ENCODE data around the gene SPRY4. TPM values are rescaled to one million over a fixed set of nuclear protein-coding genes. Genes with fewer than 3 reads are reported as not detected.

SPRY4 gene
- total and polyA plus RNA-seq, 2 of the 13 experiments (the other 11 are each of a cell fraction or from before 2014, with no cell fraction given), result 8.9 to 17.8 TPM

DNA sequence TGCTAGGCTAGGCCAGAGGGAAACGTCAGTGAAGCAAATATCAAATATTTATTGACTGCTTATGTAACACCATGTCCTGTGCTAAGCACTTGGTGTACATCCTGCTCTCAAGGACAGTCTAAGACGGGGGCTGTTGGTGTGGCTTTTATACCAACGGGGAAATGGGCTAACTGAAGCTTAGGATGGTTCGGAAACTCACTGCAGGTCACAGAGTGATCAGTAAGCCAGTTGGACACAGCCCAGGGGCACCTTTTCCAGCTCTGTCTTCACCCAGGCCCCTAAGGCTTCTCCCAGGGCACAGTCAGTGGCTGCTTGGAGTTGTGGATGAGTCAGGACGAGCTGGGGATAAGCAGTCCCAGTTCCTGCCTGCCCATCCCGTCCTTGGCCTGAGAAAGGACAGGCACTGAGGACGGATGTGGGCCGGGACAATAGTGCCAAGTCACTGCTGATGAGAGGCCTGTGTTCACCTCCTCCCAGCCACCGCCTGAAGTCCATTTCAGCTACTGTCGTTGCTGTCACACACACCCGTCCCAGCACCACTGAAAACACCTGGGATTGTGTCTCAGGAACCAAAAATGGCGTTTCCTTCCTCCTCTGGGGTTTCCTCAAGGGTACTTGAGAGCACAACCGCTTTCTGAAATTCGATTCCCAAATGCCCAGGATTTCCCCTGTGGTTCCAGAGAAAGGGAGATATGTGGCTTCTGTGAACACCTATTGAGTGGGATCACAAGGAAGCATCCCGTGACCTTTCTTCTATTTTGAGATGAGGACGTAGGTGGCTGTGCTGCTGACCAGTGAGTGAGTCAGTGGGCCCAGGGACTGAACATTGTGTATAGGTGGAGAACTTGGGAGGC, 17.5 kb upstream of the SPRY4 start (continued):
- TF ChIP-seq FOXP1 (IDR thresholded peaks at IDR 0.05), result no peak
- peak; percentile 19; the same call in 1 of the 2 replicates for TF ChIP-seq FOXP1 (CRISPR knock-in tag; IDR thresholded peaks at IDR 0.05)
- peak; percentile 48 to 63; a peak in 2 of 4 replicates for TF ChIP-seq POLR2A (IDR thresholded peaks at IDR 0.05; ENCODE audit: insufficient read depth in 1 of 2, low read depth in 2 of 2, low read length in 2 of 2)
- peak; percentile 46; the same call in 1 of the 2 replicates for TF ChIP-seq HNF4A (CRISPR knock-in tag; IDR thresholded peaks at IDR 0.05)
- no peak for TF ChIP-seq NONO (IDR thresholded peaks at IDR 0.05)
- no peak for TF ChIP-seq NONO (CRISPR knock-in tag; conservative IDR thresholded peaks at IDR 0.05)
- TF ChIP-seq ZNF724P (CRISPR knock-in tag; IDR thresholded peaks at IDR 0.05; ENCODE audit: borderline replicate concordance), result no peak
- TF ChIP-seq, protein P1, sequence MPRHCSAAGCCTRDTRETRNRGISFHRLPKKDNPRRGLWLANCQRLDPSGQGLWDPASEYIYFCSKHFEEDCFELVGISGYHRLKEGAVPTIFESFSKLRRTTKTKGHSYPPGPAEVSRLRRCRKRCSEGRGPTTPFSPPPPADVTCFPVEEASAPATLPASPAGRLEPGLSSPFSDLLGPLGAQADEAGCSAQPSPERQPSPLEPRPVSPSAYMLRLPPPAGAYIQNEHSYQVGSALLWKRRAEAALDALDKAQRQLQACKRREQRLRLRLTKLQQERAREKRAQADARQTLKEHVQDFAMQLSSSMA (CRISPR knock-in tag; IDR thresholded peaks at IDR 0.05), result 0 out of 2 replicates have a peak, but pooled peaks have one; percentile 52
- TF ChIP-seq NFKB2 (CRISPR knock-in tag; IDR thresholded peaks at IDR 0.05; ENCODE audit: borderline replicate concordance), result no peak
- no peak for TF ChIP-seq TBL1XR1 (IDR thresholded peaks at IDR 0.05; ENCODE audit: borderline replicate concordance, low read length, partially characterized antibody)
- peak; percentile 68 for TF ChIP-seq MED1 (CRISPR knock-in tag; IDR thresholded peaks at IDR 0.05)
- peak; percentile 78; the same call in 1 of the 2 replicates for TF ChIP-seq ZBTB38 (CRISPR knock-in tag; IDR thresholded peaks at IDR 0.05)
- no peak for TF ChIP-seq HNRNPLL (IDR thresholded peaks at IDR 0.05; ENCODE audit: low read depth, low read length, poor library complexity, severe bottlenecking)
- peak; percentile 57 for TF ChIP-seq PHF8 (CRISPR knock-in tag; IDR thresholded peaks at IDR 0.05)
- TF ChIP-seq MIER2 (CRISPR knock-in tag; IDR thresholded peaks at IDR 0.05), result no peak
- TF ChIP-seq ZC3H13 (CRISPR knock-in tag; IDR thresholded peaks at IDR 0.05), result peak; percentile 52; the same call in 1 of the 2 replicates
- TF ChIP-seq ZFX (CRISPR knock-in tag; IDR thresholded peaks at IDR 0.05; ENCODE audit: low read depth), result peak; percentile 79
- TF ChIP-seq, protein P2, sequence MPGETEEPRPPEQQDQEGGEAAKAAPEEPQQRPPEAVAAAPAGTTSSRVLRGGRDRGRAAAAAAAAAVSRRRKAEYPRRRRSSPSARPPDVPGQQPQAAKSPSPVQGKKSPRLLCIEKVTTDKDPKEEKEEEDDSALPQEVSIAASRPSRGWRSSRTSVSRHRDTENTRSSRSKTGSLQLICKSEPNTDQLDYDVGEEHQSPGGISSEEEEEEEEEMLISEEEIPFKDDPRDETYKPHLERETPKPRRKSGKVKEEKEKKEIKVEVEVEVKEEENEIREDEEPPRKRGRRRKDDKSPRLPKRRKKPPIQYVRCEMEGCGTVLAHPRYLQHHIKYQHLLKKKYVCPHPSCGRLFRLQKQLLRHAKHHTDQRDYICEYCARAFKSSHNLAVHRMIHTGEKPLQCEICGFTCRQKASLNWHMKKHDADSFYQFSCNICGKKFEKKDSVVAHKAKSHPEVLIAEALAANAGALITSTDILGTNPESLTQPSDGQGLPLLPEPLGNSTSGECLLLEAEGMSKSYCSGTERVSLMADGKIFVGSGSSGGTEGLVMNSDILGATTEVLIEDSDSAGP (CRISPR knock-in tag; IDR thresholded peaks at IDR 0.05; ENCODE audit: borderline replicate concordance), result peak; percentile 89
- TF ChIP-seq MAF1 (CRISPR knock-in tag; IDR thresholded peaks at IDR 0.05; ENCODE audit: borderline replicate concordance), result no peak
- 0 out of 2 replicates have a peak, but pooled peaks have one; percentile 32 for TF ChIP-seq ZNF263 (CRISPR knock-in tag; IDR thresholded peaks at IDR 0.05)
- TF ChIP-seq, protein P3, sequence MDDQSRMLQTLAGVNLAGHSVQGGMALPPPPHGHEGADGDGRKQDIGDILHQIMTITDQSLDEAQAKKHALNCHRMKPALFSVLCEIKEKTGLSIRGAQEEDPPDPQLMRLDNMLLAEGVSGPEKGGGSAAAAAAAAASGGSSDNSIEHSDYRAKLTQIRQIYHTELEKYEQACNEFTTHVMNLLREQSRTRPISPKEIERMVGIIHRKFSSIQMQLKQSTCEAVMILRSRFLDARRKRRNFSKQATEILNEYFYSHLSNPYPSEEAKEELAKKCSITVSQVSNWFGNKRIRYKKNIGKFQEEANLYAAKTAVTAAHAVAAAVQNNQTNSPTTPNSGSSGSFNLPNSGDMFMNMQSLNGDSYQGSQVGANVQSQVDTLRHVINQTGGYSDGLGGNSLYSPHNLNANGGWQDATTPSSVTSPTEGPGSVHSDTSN (CRISPR knock-in tag; IDR thresholded peaks at IDR 0.05; ENCODE audit: borderline replicate concordance), result no peak
- peak; percentile 79; the same call in 1 of the 2 replicates for TF ChIP-seq ZNF788 (CRISPR knock-in tag; IDR thresholded peaks at IDR 0.05; ENCODE audit: borderline replicate concordance)
- no peak for TF ChIP-seq RFXANK (CRISPR knock-in tag; IDR thresholded peaks at IDR 0.05)
- peak; percentile 19; the same call in 1 of the 2 replicates for TF ChIP-seq ELF1 (CRISPR knock-in tag; IDR thresholded peaks at IDR 0.05)
- no peak for TF ChIP-seq ZBTB8A (CRISPR knock-in tag; IDR thresholded peaks at IDR 0.05; ENCODE audit: borderline replicate concordance, low read depth)
- TF ChIP-seq HMG20A (CRISPR knock-in tag; IDR thresholded peaks at IDR 0.05; ENCODE audit: borderline replicate concordance), result peak; percentile 20; the same call in 1 of the 2 replicates
- TF ChIP-seq SPEN (CRISPR knock-in tag; IDR thresholded peaks at IDR 0.05; ENCODE audit: low read depth), result no peak
- no peak for TF ChIP-seq YEATS4 (CRISPR knock-in tag; IDR thresholded peaks at IDR 0.05; ENCODE audit: borderline replicate concordance)
- TF ChIP-seq KDM1A (CRISPR knock-in tag; IDR thresholded peaks at IDR 0.05), result no peak

Measured in HepG2 (cell line).